GM03348 (cell line): Measurements from ENCODE around the gene MAGI1.
A peak's percentile ranks its signal among the peaks of the same experiment; 100 is the strongest.

ENCODE experiments used
- DNase-seq: peaks from one replicate; pipeline ENCODE4 v3.0.0; 2012; ENCODE audit warnings: low spot score

MAGI1 gene

GRCh38 chr3:65411367-65411766 is 627.4 kb downstream of the MAGI1 start:
- no peak for DNase-seq

- no peak for DNase-seq
Measured at GRCh38 chr3:65409176-65409569, 629.5 kb downstream of the MAGI1 start.

GRCh38 chr3:65408531-65409175 is 630.1 kb downstream of the MAGI1 start:
- DNase-seq: no peak

- peak; percentile 21 for DNase-seq
Measured at GRCh38 chr3:65406470-65406869, 632.2 kb downstream of the MAGI1 start.

- DNase-seq: peak; percentile 89
Measured at GRCh38 chr3:65402597-65402996, 636.1 kb downstream of the MAGI1 start.

- no peak for DNase-seq
Measured at GRCh38 chr3:65401359-65402305, 637.1 kb downstream of the MAGI1 start.

GRCh38 chr3:65400899-65401298 is 637.8 kb downstream of the MAGI1 start:
- DNase-seq: no peak

GRCh38 chr3:65398953-65399352 is 639.8 kb downstream of the MAGI1 start:
- no peak for DNase-seq

GRCh38 chr3:65396078-65396477 is 642.6 kb downstream of the MAGI1 start:
- DNase-seq: no peak

- no peak for DNase-seq
Measured at GRCh38 chr3:65391068-65391467, 647.6 kb downstream of the MAGI1 start.

- no peak for DNase-seq
Measured at GRCh38 chr3:65385805-65386204, 652.9 kb downstream of the MAGI1 start.

GRCh38 chr3:65381496-65382010 is 657.2 kb downstream of the MAGI1 start:
- no peak for DNase-seq

- no peak for DNase-seq
Measured at GRCh38 chr3:65379223-65379622, 659.5 kb downstream of the MAGI1 start.

GRCh38 chr3:65377637-65378036 is 661.1 kb downstream of the MAGI1 start:
- DNase-seq: no peak

- DNase-seq: no peak
Measured at GRCh38 chr3:65376426-65376825, 662.3 kb downstream of the MAGI1 start.

GRCh38 chr3:65371053-65371452 is 667.7 kb downstream of the MAGI1 start:
- DNase-seq: no peak

GRCh38 chr3:65368866-65369265 is 669.9 kb downstream of the MAGI1 start:
- DNase-seq: no peak

- no peak for DNase-seq
Measured at GRCh38 chr3:65362688-65363087, 676.0 kb downstream of the MAGI1 start.

GRCh38 chr3:65361448-65361847 is 677.3 kb downstream of the MAGI1 start:
- DNase-seq: no peak

GRCh38 chr3:65356331-65357248 is 682.1 kb downstream of the MAGI1 start:
- DNase-seq: peak; percentile 38

- no peak for DNase-seq
Measured at GRCh38 chr3:65354880-65355279, 683.8 kb downstream of the MAGI1 start.

GRCh38 chr3:65352951-65353350 is 685.8 kb downstream of the MAGI1 start:
- DNase-seq: peak; percentile 31
